Thymus (tissue), 11 donors: ENCODE measurements around the gene GSTK1. TPM values are rescaled to one million over a fixed set of nuclear protein-coding genes. Genes with fewer than 3 reads are reported as not detected.

Experiments
- DNase-seq, 9 donors: peaks; one replicate each; pipeline ENCODE4 v3.0.0-alpha.2; 2013; ENCODE audit warnings: low spot score in 9 of 9, low read depth in 6 of 9, missing footprints in 1 of 9
- H3K27ac ChIP-seq, 2 donors: one replicate each; pipeline ENCODE4 v1.5.1; 2013; ENCODE audit warnings: control low read depth in 1 of 2, low read depth in 1 of 2, low read length in 1 of 2, mild to moderate bottlenecking in 1 of 2, moderate library complexity in 1 of 2
- H3K27me3 ChIP-seq, 2 donors: one replicate each; pipeline ENCODE4 v1.5.1; 2013; ENCODE audit warnings: low read length in 1 of 2; ENCODE audit not compliant: control insufficient read depth in 2 of 2, insufficient read depth in 1 of 2
- H3K36me3 ChIP-seq, 2 donors: one replicate each; pipeline ENCODE4 v1.5.1; 2013; ENCODE audit warnings: low read length in 1 of 2, mild to moderate bottlenecking in 1 of 2, moderate library complexity in 1 of 2; ENCODE audit not compliant: control insufficient read depth in 2 of 2, insufficient read depth in 2 of 2
- H3K4me1 ChIP-seq, 2 donors: one replicate each; pipeline ENCODE4 v1.5.1; 2013; ENCODE audit warnings: low read length in 2 of 2; ENCODE audit not compliant: control insufficient read depth in 2 of 2, insufficient read depth in 2 of 2
- H3K4me3 ChIP-seq, 2 donors: one replicate each; pipeline ENCODE4 v1.5.1; 2013; ENCODE audit warnings: low read length in 2 of 2, control low read depth in 1 of 2, mild to moderate bottlenecking in 1 of 2
- H3K9me3 ChIP-seq, 2 donors: one replicate each; pipeline ENCODE4 v1.5.1; 2013; ENCODE audit warnings: low read length in 1 of 2, mild to moderate bottlenecking in 1 of 2; ENCODE audit not compliant: control insufficient read depth in 2 of 2, insufficient read depth in 1 of 2
- WGBS: extraction: QIAGEN DNeasy Blood & Tissue Kit; methylation state at CpG from one replicate; pipeline ENCODE4 v1.1.7; 2013; 5-methylcytosine and 5-hydroxymethylcytosine counted together
- polyA plus RNA-seq: library from polyadenylated mRNA; stranded (reverse); fragments of 200-250 nt; gene quantifications from one replicate; pipeline ENCODE4 v1.2.3, GENCODE V29; 2013
- total RNA-seq: library from RNA; stranded (reverse); fragments of 120-200 nt; gene quantifications from one replicate; pipeline ENCODE4 v1.2.4, GENCODE V29; 2013
- donor health status: healthy.

GSTK1 gene
- total and polyA plus RNA-seq, 2 donors = 130 to 141 TPM

GRCh38 chr7:143272871-143273270 lies 9.6 kb downstream of the GSTK1 start:
- 98% methylated on average over 2 of the region's 2 CpGs for WGBS
- no peaks in the 10 kb centered on the region for H3K27me3 ChIP-seq
- H3K9me3 ChIP-seq = no peaks in the 10 kb centered on the region
- no peak for DNase-seq
- no peaks in the 10 kb centered on the region for H3K4me1 ChIP-seq
- H3K4me3 ChIP-seq = no peak overlapping the region
- no peak overlapping the region for H3K27ac ChIP-seq
- peaks cover 15 to 19% of the 10 kb centered on the region in 2 donors for H3K36me3 ChIP-seq

GRCh38 chr7:143279186-143280098 lies 16.2 kb downstream of the GSTK1 start:
- 71% methylated on average over 8 of the region's 8 CpGs for WGBS
- H3K27ac ChIP-seq = peak overlapping the region in 1 of 2 donors; percentile 8
- peaks cover 11 to 20% of the 10 kb centered on the region in 2 donors for H3K4me1 ChIP-seq
- DNase-seq = no peak
- no peaks in the 10 kb centered on the region for H3K27me3 ChIP-seq
- no peak overlapping the region for H3K4me3 ChIP-seq
- H3K9me3 ChIP-seq = no peaks in the 10 kb centered on the region
- no peaks in the 10 kb centered on the region for H3K36me3 ChIP-seq

DNA sequence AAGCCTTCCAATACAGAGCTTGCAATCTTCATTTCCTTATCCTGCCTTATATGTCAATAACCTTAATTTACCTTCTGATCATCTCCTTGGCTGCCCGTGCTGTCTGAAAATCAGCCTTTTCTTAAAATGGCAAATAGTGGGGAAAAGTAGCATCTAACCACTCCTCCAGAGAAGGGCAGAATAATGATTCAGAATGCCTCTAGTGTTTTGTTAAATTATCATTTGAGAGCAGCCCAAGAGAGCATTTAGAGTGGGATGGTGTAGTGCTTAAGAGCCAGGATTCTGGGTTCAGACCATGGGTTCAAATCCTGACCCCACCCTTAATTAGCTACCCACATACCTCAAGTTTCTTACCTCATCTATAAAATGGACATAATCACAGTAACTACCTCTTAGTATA lies 16.9 kb downstream of the GSTK1 start:
- WGBS = 92% methylated on average over 1 of the region's 1 CpG
- Histone ChIP-seq H3K4me3 (no peak overlapping the region), H3K9me3 (no peaks in the 10 kb centered on the region), H3K4me1 (peaks cover 11 to 26% of the 10 kb centered on the region in 2 donors), H3K27ac (no peak overlapping the region), H3K36me3 (no peaks in the 10 kb centered on the region), H3K27me3 (no peaks in the 10 kb centered on the region)
- no peak for DNase-seq

GRCh38 chr7:143280566-143280965 lies 17.3 kb downstream of the GSTK1 start:
- peaks cover 11 to 26% of the 10 kb centered on the region in 2 donors for H3K4me1 ChIP-seq
- H3K36me3 ChIP-seq = no peaks in the 10 kb centered on the region
- 97% methylated on average over 2 of the region's 2 CpGs for WGBS
- no peak overlapping the region for H3K4me3 ChIP-seq
- DNase-seq = no peak
- H3K27ac ChIP-seq = no peak overlapping the region
- H3K9me3 ChIP-seq = no peaks in the 10 kb centered on the region
- H3K27me3 ChIP-seq = no peaks in the 10 kb centered on the region

GRCh38 chr7:143281529-143281928 lies 18.3 kb downstream of the GSTK1 start:
- no peak for DNase-seq
- no peaks in the 10 kb centered on the region for H3K9me3 ChIP-seq
- H3K27ac ChIP-seq = no peak overlapping the region
- no peaks in the 10 kb centered on the region for H3K27me3 ChIP-seq
- 96% methylated on average over 2 of the region's 2 CpGs for WGBS
- H3K4me3 ChIP-seq = no peak overlapping the region
- peaks cover 11 to 26% of the 10 kb centered on the region in 2 donors for H3K4me1 ChIP-seq
- H3K36me3 ChIP-seq = no peaks in the 10 kb centered on the region

DNA sequence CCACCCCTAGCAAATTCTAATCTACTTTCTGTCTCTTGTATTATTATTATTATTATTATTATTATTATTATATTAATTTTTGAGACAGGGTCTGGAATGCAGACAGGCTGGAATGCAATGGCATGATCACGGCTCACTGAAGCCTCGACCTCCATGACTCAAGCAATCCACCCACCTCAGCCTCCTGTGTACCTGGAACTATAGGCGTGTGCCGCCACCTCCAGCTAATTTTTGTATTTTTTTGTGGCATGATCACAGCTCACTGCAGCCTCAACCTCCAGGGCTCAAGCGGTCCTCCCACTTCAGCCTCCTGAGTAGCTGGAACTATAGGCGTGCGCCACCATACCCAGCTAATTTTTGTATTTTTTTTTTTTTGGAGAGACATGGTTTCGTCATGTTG lies 18.9 kb downstream of the GSTK1 start:
- Histone ChIP-seq H3K9me3 (no peaks in the 10 kb centered on the region), H3K36me3 (no peaks in the 10 kb centered on the region), H3K27ac (no peak overlapping the region), H3K4me3 (no peak overlapping the region), H3K27me3 (no peaks in the 10 kb centered on the region), H3K4me1 (peaks cover 11 to 26% of the 10 kb centered on the region in 2 donors)
- WGBS = 99% methylated on average over 8 of the region's 8 CpGs
- no peak for DNase-seq

DNA sequence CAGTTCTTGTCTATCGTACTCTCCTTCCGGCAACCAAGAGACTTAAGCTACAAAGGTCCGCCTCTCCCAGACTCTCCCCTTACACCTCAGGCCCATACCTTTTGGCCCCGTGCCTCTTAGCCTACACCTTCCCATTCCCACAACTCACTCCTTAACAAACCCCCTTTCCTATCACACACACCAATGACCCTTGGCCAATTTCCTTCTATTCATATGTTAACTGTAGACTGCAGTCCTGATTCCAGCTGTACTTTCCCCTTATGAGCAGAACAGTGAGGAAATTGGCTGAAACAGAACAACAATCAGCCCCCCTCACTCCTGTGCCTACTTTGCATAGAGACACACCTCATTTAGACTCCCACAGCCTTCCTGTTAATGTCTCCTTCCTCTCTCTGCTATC lies 20.1 kb downstream of the GSTK1 start:
- Histone ChIP-seq H3K4me3 (no peak overlapping the region), H3K9me3 (peaks cover 0 to 7% of the 10 kb centered on the region in 2 donors), H3K4me1 (peaks cover 13 to 35% of the 10 kb centered on the region in 2 donors), H3K27ac (peak overlapping the region in 1 of 2 donors; percentile 1), H3K36me3 (no peaks in the 10 kb centered on the region), H3K27me3 (no peaks in the 10 kb centered on the region)
- 98% methylated on average over 4 of the region's 4 CpGs for WGBS
- no peak for DNase-seq

DNA sequence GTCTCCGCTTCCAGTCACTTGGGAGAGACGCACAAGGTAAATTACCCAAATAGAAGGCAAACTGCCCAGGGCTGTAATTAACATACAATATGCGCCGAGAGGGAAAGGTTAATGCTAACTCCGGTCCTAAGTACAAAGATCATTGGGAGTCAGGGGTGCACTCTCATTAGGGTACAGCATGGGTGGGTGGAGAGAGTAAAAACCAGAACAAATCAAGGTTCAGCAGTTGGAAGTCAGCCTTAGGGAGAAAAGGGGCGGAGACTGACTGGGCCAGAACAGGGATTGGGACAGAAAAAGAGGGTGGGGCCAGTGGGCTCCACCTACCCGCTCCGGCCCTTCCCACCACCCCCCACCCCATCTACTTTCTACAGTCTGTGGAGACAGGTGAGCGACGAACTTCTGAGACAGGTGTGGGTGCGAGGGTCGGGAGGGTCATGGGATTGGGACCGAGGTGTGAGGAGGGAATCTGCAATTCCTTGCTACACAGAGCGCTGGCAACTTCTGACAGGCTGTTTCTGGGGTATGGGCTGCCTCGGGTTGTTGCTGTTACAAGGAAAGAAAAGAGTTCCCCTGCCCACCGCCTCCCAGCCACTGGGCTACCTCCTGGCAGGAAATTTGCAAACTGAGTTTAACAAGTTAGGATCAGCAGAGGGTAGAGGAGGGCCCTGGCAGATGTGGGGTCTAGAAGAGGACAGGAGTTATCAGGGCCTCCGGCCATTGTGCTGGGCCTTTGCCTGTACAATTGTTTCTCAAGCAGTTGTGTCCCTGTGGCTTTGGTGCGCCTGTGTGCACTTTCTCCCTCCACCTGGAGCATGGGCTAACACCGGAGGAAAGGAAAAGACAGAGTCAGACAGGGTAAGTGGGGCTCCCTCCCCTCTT lies 21.6 kb downstream of the GSTK1 start, which contains the start of gene TMEM139:
Gene TMEM139 (plus strand): TSS at position 368 of the 879 bp plus-strand sequence. CDS start 1,000 bp downstream, outside the sequence.
- Histone ChIP-seq H3K27ac (peak within 1 kb of the TSS in 1 of 2 donors; percentile 1), H3K36me3 (no peaks in the 10 kb centered on the region), H3K4me3 (no peak within 1 kb of the TSS), H3K9me3 (peaks cover 0 to 7% of the 10 kb centered on the region in 2 donors), H3K27me3 (no peaks in the 10 kb centered on the region), H3K4me1 (peaks cover 17 to 38% of the 10 kb centered on the region in 2 donors)
- DNase-seq = no peak
- WGBS = 97% methylated on average over 19 of the region's 19 CpGs

GRCh38 chr7:143285470-143285778 lies 22.2 kb downstream of the GSTK1 start:
- DNase-seq = no peak
- H3K27ac ChIP-seq = no peak overlapping the region
- H3K4me1 ChIP-seq = peaks cover 22 to 44% of the 10 kb centered on the region in 2 donors
- H3K36me3 ChIP-seq = no peaks in the 10 kb centered on the region
- no peak overlapping the region for H3K4me3 ChIP-seq
- WGBS = 99% methylated on average over 3 of the region's 3 CpGs
- H3K27me3 ChIP-seq = no peaks in the 10 kb centered on the region
- peaks cover 0 to 7% of the 10 kb centered on the region in 2 donors for H3K9me3 ChIP-seq
